ENCODE results near the gene RGL3. TPM values are rescaled to one million over a fixed set of nuclear protein-coding genes. Genes with fewer than 3 reads are reported as not detected.

Gene RGL3
- total RNA-seq, 1 experiment from 2014 or later = 3.3 TPM

GRCh38 chr19:11374433-11375142 is 44.5 kb downstream of the RGL3 start, which contains the start of gene SWSAP1:
Gene SWSAP1, plus strand, starts transcription at chr19:11374666. Its CDS starts 15 bp downstream, at chr19:11374681.
- in situ Hi-C loops (cut with HindIII; ENCODE audit: low pct_unique_long_range_greater_than_20kb, low sequenced_read_pairs) = no loop called here
- peak; percentile 99 for DNase-seq (ENCODE audit: low read depth)

- in situ Hi-C loops (cut with HindIII; ENCODE audit: low pct_unique_long_range_greater_than_20kb, low sequenced_read_pairs) = no loop called here
- no peak for DNase-seq (ENCODE audit: low read depth)
Observed at GRCh38 chr19:11373885-11374432, 45.2 kb downstream of the RGL3 start.

DNA sequence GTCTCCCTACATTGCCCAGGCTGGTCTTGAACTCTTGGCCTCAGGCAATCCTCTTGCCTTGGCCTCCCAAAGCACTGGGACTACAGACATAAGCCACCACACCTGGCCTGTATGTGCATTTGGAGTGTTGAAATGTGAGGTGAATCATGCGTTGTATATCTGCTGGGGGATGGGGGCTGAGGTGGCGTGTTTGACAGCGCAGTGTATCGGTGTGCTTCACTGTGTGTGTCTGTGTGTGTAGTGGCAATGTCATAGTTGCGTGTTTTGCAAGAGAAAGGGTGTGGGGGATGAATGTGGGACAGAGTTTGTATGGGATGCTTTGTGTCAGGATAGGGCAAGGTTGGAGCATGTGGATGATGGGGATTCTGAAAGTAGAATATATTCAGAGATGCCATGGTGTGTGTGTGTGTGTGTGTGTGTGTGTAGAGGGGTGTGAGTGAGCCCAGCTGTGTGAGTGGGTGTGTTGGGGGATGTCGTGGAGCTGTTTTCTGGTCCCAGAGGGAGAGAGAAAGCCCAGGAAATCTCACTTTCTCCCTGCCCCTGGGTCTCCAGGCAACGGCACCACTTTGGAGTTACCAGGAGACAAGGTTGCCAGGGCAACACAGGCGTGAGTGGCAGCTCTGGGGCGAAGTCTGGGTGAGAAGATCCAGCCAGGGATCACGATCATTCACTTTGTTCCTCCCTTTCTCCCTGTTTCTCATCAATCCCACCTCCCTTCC is 45.8 kb downstream of the RGL3 start:
- in situ Hi-C loops (cut with HindIII; ENCODE audit: low pct_unique_long_range_greater_than_20kb, low sequenced_read_pairs) = no loop called here
- peak; percentile 33 for DNase-seq (ENCODE audit: low read depth)

GRCh38 chr19:11370744-11371143 is 48.4 kb downstream of the RGL3 start:
- in situ Hi-C loops (cut with HindIII; ENCODE audit: low pct_unique_long_range_greater_than_20kb, low sequenced_read_pairs) = no loop called here
- no peak for DNase-seq (ENCODE audit: low read depth)

- no peak for DNase-seq (ENCODE audit: low read depth)
- in situ Hi-C loops (cut with HindIII; ENCODE audit: low pct_unique_long_range_greater_than_20kb, low sequenced_read_pairs) = no loop called here
Observed at GRCh38 chr19:11367528-11367927, 51.6 kb downstream of the RGL3 start.

GRCh38 chr19:11365557-11366117 is 53.5 kb downstream of the RGL3 start:
- DNase-seq (ENCODE audit: low read depth) = no peak
- in situ Hi-C loops (cut with HindIII; ENCODE audit: low pct_unique_long_range_greater_than_20kb, low sequenced_read_pairs) = no loop called here

GRCh38 chr19:11364935-11365334 is 54.2 kb downstream of the RGL3 start:
- in situ Hi-C loops (cut with HindIII; ENCODE audit: low pct_unique_long_range_greater_than_20kb, low sequenced_read_pairs) = no loop called here
- DNase-seq (ENCODE audit: low read depth) = no peak

GRCh38 chr19:11364296-11364904 is 54.7 kb downstream of the RGL3 start:
- no peak for DNase-seq (ENCODE audit: low read depth)
- in situ Hi-C loops (cut with HindIII; ENCODE audit: low pct_unique_long_range_greater_than_20kb, low sequenced_read_pairs) = no loop called here

DNA sequence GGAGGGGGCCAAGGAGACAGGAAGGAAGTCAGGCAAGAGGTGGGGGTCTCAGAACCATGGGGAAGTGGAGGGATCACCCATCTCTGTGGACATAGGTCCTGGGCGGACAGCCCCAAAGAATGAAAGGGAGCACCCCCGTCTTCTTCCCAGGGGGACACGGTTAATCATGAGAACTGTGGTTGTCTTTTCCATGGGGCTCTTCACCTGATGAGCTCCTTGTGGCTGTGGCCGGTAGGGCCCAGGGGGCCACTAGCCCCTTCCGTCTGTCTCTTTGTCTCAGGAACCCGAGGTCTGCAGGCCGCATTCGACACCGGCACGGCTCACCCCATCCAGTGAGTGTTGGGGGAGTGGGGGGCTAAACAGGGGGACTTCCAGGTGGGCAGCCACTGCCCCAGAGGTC is 55.2 kb downstream of the RGL3 start:
- no peak for DNase-seq (ENCODE audit: low read depth)
- in situ Hi-C loops (cut with HindIII; ENCODE audit: low pct_unique_long_range_greater_than_20kb, low sequenced_read_pairs) = no loop called here

DNA sequence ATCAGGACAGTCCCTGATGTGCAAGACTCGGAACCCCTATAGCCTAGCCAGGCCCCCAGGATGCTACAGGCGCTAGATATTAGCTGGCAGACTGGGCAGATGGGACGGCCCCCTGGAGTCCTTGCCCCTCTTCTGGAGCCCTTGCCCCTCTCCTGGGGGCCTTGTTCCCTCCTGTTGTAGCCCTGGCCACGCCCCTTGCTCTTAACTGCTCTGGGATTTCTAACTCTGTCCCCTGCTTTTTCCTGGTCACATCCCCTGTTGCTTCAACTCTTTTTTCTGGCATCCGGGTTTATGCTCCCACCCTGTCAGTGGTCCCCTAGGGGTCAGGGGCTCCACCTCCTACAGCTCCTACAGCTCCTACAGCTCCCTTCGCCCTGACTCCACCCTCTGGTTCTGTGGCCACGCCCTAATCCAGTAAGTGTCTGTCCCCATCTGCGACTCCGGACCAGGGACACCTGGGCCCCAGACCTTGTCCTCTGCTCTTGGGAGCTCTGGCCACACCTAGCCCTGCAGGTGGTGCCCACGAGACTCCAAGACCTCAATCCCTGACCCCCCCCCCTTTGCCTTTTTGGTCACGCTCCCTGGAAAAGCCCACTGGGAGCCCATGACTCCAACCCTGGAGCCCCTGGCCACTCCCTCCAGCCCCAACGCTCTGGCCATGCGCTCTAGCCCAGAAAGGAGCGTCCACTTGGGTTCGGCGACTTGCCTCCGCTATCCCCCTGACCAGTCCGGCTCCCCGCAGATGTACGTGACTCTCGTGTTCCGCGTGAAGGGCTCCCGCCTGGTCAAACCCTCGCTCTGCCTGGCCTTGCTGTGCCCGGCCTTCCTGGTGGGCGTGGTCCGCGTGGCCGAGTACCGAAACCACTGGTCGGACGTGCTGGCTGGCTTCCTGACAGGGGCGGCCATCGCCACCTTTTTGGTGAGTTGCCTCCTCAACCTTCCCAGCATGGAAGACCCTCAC is 57.1 kb downstream of the RGL3 start:
- no peak for DNase-seq (ENCODE audit: low read depth)
- in situ Hi-C loops (cut with HindIII; ENCODE audit: low pct_unique_long_range_greater_than_20kb, low sequenced_read_pairs) = no loop called here

GRCh38 chr19:11361037-11361770 is 57.9 kb downstream of the RGL3 start:
- peak; percentile 37 for DNase-seq (ENCODE audit: low read depth)
- in situ Hi-C loops (cut with HindIII; ENCODE audit: low pct_unique_long_range_greater_than_20kb, low sequenced_read_pairs) = no loop called here

GRCh38 chr19:11359421-11359820 is 59.7 kb downstream of the RGL3 start:
- DNase-seq (ENCODE audit: low read depth) = no peak
- in situ Hi-C loops (cut with HindIII; ENCODE audit: low pct_unique_long_range_greater_than_20kb, low sequenced_read_pairs) = no loop called here

DNA sequence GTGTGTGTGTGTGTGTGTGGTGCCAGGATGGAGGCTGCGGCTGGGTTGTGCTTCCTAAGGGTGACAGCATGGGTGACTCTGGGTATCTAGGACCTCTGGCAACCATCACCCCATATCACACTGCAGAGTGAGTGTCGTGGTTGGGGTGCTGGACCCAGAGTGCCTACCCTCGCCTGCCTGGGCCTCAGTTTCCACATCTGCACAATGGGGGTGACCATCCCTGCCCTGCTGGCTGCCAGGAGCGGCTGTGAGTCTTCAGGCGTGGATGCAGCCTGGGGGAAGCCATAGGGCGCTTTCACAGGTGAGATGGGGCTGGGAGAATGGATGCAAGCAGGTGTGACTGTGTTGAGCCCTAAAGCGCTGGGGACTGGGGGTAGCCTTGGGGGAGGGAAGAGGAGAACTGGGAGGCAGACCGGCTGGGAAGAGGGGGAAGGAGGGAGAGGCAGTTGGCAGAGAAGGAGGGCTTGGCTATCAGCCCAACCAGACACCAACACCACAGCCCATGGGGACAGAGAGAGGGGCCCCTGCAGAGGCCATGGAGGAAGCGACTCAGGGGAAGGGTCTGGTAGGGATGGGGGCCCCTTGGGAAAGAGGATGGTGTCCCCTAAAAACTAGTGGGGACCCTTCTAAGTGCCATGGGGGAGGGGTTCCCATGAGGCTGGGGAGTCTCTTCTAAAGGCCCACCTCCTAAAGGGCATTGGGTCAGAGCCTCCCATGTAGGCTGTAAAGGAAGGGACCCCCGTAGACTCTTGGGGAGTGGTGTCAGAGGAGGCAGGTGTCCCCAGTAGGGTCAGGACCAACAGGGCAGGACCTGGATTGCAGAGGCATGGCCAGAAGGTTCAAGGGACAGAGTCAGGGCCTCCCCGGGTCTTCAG is 62.2 kb downstream of the RGL3 start:
- DNase-seq (ENCODE audit: low read depth) = no peak
- in situ Hi-C loops (cut with HindIII; ENCODE audit: low pct_unique_long_range_greater_than_20kb, low sequenced_read_pairs) = no loop called here

DNA sequence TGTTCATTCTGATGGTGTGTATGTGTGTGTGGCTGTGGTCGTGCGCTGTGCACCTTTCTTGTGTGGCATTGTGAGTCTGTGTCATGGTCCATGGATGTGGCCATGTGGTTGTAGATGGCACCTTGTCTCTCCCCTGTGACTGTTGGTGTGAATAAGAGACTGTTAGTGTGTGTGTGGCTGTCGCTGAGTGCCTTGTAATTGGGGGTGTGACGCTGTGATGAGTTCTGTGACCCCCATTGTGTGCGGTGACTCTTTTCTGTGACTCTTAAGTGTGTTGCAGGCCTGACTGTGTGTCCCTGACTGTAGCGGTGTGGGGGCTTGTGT is 63.1 kb downstream of the RGL3 start:
- DNase-seq (ENCODE audit: low read depth) = no peak
- in situ Hi-C loops (cut with HindIII; ENCODE audit: low pct_unique_long_range_greater_than_20kb, low sequenced_read_pairs) = no loop called here

- DNase-seq (ENCODE audit: low read depth) = peak; percentile 88
- in situ Hi-C loops (cut with HindIII; ENCODE audit: low pct_unique_long_range_greater_than_20kb, low sequenced_read_pairs) = no loop called here
Observed at GRCh38 chr19:11355160-11356073, 63.7 kb downstream of the RGL3 start, which contains the start of gene PLPPR2. Gene PLPPR2, plus strand, starts transcription at chr19:11355432. Its CDS starts 2,242 bp downstream, at chr19:11357674.

Data from Caki2 (cell line).